SH-SY5Y (cell line): Measurements from ENCODE around the gene ABCA13.

Experiments
- GATA2 ChIP-seq: IDR thresholded peaks from 2 replicates; pipeline ENCODE4 v1.6.1; 2011; ENCODE audit warnings: mild to moderate bottlenecking, low read depth, low read length
- GATA3 ChIP-seq: IDR thresholded peaks from 2 replicates; pipeline ENCODE4 v1.6.1; 2011; ENCODE audit warnings: low read depth, mild to moderate bottlenecking, low read length, moderate library complexity

ABCA13 gene

DNA sequence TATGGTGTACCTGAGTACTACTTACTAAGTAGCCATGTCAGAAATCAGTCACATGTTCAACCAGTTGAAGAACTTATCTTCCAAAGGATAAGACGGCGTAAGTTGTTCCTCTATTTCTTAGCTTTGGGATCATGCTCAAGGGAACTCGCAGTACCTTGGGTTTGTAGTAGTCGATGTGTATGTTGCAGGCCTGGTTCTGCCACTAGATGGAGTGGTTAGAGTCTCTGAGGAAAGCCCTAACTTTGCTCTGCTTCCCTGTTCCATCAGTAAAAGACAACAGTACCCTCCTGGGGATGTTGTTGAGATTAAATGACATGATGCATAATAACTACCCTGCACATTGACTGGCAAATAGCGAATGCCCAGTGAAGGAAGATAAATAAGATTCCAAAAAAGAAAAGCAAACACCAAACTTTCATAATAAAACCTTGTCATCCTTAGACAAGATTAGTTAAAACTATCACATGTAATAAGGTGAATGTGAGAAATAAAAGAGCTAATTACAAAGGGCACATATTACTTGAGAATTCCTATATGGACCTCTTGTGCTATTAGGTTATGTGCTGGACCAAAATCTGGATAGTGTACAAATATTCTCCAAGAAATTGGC lies 165.9 kb downstream of the ABCA13 start:
- TF ChIP-seq GATA3, result no peak
- no peak for TF ChIP-seq GATA2

DNA sequence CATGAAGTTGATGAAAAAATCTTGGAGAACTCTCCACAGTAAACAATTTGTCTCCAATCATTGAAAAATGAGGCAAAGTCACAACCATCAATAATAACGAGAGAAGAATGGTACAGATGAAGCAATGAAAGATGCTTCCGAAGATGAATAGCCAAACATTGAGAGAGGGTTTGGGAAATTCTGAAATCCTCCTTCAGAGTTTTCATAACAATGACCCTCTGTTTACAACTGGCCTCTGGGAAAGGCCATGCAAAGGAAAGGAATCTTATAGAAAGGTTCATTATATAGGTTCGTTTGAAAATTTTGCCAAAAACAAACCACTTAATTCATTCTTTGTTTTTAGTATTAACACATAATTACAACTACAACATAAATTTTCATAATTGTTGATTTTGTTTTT lies 166.5 kb downstream of the ABCA13 start:
- no peak for TF ChIP-seq GATA3
- no peak for TF ChIP-seq GATA2

DNA sequence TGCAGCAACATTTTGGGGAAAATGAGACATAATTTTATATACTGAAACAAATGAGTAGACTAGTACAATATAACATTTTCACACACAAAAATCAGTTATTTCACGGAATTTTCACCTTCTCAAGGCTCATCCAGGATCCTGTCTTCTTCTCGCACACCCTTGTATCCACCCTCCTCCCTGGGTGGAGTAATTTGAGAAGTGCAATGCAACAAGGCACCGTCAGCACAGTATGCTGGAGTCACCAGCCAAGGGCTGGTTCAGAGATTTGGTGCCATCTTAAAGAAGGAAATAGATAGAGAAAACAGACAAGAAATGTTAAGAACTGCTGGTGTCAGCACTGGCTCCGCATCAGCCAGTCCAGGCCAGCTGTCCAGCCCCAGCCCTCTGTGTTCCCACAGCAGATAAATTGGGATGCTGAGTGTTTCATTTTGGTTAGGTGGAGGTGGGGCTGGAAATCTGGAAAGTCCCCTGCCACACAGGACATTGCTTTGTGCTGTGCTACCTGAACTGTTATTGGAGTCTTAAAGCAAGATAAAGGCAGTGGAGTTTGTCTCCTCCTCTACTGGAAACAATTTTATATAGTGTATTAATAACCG lies 176.1 kb downstream of the ABCA13 start:
- no peak for TF ChIP-seq GATA3
- TF ChIP-seq GATA2, result no peak

DNA sequence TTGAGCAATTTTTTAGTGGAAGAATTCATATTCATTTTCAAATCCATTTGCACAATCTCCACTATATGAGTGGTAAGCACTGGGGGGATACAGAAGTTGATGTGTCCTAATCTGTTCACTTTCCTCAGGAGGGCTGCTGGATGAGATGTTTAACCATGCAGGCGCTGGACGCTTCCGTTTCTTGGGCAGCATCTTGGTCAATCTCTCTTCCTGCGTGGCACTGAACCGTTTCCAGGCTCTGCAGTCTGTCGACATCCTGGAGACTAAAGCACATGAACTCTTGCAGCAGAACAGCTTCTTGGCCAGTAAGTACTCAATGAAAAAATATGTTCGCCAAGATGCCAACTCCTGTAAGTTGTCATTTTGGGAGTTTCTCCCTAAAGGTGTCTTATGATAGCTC lies 179.3 kb downstream of the ABCA13 start:
- TF ChIP-seq GATA3 (no peak), GATA2 (no peak)

DNA sequence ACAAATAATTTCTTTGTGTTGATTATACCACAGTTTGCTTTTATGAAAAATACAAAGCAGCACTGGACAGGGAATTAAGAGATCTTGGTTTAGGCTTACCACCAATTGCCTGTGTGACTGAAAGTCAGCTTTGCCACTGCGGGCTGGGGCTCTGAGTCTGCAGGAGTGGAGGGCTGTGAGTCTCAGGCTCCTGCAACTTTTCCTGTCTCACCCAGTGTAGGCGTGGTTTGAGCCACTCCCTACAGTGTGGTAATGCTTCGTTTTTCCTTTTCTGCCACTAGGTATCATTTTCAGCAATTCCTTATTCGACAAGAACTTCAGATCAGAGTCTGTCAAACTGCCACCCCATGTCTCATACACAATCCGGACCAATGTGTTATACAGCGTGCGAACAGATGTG lies 180.6 kb downstream of the ABCA13 start:
- TF ChIP-seq GATA2 (no peak), GATA3 (no peak)

DNA sequence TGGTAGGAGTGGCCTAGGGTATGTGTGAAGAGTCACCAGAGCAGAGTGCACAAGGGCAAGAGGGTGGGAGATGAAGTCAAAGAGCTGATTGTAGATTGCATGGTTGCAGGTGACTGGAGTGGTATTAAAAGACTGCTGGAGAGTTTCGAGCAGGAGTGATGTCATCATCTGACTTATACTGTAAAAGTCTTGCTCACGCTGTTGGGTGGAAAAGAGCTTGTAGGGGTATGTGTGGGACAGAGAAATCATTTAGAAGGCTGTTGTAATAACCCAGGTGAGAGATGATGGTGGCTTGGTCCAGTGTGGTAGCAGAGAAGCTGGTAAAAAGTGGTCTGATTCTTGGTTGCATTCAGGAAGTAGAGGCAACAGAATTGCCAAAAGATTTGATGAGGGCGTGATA lies 184.1 kb downstream of the ABCA13 start:
- no peak for TF ChIP-seq GATA3
- no peak for TF ChIP-seq GATA2

DNA sequence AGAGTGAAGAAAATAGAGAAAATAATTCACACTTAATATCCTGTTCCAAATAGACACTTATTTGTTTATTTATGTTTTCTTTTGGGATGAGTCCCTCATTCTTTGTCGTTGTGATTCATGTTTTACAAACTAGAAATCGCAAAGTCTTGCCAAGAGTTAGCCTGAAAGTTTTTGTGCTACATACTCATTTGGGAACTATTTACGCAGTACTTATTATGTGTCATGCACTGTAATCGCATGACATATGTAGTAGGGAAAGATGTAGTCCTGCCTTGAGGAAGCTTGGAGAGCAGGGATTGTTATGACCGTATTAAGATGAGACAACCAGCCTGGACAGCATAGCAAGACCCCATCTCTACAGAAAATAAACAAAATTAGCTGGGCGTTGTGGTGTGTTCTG lies 189.3 kb downstream of the ABCA13 start:
- TF ChIP-seq GATA3 (no peak), GATA2 (no peak)

DNA sequence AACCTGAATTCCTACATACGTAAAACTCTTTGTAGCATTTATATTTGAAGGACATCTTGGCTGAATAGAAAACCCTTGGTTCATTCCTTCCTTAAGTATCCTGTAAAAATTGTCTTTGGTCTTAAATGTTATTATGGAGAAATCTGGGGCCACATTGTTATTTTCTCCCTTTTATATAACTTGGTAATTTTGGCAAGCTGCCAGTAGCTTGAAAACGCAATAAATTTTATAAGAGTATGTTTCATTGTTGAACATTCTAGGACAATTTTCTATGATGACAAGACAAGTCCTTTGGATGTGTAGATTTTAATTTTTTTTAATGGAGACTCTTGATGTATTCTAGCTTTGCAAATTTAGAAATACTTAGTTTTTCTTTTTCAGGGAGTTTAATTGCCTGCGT lies 191.9 kb downstream of the ABCA13 start:
- TF ChIP-seq GATA2 (no peak), GATA3 (no peak)

DNA sequence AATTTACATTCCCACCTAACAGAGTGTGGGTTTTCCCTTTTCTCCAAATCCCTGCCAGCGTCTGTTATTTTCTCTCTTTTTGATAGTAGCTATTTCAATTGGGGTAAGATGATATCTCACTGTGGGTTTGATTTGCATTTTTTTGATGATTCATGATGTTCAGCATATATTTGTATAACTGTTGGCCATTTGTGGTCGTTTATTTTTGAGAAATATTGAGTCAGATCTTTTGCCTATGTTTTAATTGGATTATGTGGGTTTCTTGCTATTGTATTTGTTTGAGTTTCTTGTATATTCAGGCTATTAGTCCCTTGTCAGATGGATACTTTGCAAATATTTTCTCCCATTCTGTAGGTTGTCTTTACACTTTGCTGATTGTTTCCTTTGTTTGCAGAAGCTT lies 193.8 kb downstream of the ABCA13 start:
- TF ChIP-seq GATA3 (no peak), GATA2 (no peak)

DNA sequence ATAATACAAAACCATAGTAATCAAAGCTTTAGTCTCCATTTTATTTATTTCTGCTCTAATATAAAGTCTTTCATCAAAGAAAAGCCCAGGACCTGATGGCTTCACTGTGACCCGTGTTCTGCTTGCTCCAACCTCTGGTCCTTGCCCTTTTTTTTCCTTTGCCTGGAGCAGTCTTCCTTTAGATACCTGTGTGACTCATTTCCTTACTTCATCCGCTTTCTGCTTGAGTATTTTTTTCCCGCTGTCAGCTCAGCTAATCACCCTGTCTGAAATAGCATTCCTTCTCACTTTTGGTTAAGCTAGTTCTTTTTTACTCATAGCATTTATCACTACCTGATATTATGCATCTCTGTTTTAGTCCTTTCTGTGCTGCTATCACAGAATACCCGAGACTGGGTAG lies 194.8 kb downstream of the ABCA13 start:
- TF ChIP-seq GATA3 (no peak), GATA2 (no peak)

DNA sequence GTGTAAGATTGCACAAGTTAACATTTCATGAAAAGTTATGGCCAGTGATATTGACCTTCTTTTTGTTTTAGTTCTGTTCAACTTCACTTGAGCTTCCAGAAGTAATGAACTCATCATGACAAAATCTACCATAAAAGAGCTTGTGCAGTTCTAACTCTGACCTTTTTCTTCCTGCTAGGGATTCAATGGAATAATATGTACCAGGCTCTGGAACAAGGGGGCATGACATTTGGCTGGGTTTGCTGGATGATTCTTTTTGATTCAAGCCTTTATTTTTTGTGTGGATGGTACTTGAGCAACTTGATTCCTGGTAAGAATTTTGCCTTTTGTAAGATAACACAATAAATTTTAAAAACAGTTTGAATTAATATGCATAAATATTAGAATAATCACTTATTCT lies 205.0 kb downstream of the ABCA13 start:
- no peak for TF ChIP-seq GATA2
- TF ChIP-seq GATA3, result no peak

DNA sequence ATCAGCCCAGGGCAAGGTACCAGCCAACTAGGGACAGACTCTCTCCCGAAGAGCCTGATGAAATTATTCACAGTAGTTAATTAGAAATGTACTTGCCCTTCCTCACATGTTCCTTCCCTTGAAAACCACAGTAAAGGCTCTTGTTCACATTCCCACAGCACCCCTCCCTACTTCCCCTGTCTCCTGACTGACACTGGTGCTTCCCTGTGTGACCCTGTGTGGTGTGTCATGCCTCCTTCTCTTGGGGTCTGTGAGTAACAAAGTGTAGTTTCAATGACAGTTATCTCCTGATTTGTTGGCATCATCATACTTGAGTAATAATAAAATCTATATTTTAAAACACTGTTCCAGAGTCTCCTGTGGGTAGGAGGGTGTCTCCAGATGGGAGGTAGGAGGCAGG lies 209.7 kb downstream of the ABCA13 start:
- TF ChIP-seq GATA2 (no peak), GATA3 (no peak)

DNA sequence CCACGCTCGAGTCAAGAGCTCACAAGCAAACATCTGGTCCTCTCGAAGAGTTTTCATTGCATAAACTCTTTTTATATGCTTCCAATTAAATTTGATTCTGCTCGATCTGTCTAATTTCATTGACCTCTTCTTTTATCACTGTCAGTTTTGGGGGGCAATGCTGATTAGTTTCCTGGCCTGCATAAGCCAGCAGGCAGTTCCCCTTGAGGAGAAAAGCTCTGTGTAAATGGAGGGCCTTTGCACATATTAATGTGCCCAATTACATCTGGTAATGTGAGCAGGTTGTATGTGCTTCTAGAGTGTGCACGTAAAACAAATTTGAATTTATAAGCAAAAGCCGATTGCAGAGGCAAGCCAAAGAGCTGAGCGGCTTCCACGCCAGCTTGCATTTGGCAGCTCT lies 210.3 kb downstream of the ABCA13 start:
- TF ChIP-seq GATA3 (no peak), GATA2 (no peak)

DNA sequence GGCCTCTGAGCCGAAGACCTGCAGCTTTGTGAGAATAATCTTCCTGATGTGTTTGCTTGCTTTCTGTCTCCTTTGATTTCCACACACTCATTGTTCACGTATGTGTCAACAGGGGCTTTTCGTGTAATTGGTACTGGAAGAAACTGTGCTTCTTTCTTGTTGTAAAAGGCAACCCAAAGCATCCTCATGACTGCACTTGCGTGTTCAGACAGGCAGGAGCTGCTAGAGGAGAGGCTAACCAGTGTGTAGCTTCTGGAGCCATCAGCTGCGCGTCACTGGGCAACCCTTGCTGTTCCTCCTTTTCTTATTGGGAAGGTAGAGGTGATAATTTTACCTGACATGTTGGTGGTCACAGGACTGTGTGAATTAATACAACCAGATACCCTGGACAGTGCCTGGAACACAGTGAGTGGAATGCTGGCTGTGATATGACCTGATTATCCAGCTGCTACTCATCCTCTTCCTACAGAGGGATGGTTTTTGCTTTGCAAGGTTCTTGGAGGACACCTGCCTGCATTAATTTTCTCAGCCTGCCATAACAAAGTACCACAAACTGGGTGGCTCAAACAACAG lies 213.0 kb downstream of the ABCA13 start:
- TF ChIP-seq GATA3, result no peak
- no peak for TF ChIP-seq GATA2

DNA sequence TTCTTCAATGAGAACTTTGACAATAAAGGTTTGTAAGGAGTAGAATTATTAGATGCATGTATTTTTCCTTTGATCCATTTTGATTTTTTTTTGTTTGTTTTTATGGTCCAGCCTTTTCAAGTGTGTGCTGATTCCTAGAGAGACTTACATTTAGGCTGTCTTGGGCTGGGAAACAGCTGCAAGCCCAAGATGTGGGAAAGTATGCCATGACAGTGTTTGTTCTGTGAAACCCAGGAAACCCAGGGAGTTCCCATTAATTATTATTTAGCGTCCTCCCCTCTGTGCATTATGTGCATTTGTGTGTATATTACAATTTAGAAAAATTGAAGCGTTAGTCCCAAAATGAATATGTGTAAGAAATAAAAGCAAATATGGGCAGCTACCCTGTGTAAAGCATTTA lies 216.7 kb downstream of the ABCA13 start:
- TF ChIP-seq GATA2, result no peak
- no peak for TF ChIP-seq GATA3
